Stimulated activated CD4-positive, alpha-beta T cell treated with anti-CD3 and anti-CD28 coated beads, Interleukin-15, amount 100 ng/mL, for 1 hour (primary cell): ENCODE data around the gene COL4A1.
"Not testable (repeated sequence)": the region's sequence is repeated elsewhere in the genome, so short reads cannot be mapped to it uniquely, and the experiment has no call there.

Source experiments
- DNase-seq, 2 donors: peaks; one replicate each; pipeline ENCODE4 v3.0.0-alpha.2; 2020; ENCODE audit warnings: low read depth in 1 of 2, low spot score in 1 of 2

The COL4A1 gene

GRCh38 chr13:110324026-110324749, 17.2 kb upstream of the COL4A1 start:
- DNase-seq = no peak

- no peak for DNase-seq
Measured at GRCh38 chr13:110323172-110323891, 16.4 kb upstream of the COL4A1 start.

GRCh38 chr13:110322828-110323171, 15.8 kb upstream of the COL4A1 start:
- DNase-seq = no peak

- DNase-seq = no peak
Measured at GRCh38 chr13:110322126-110322827, 15.3 kb upstream of the COL4A1 start.

GRCh38 chr13:110321573-110321972, 14.6 kb upstream of the COL4A1 start:
- not testable (repeated sequence) for DNase-seq

GRCh38 chr13:110320645-110321044, 13.7 kb upstream of the COL4A1 start:
- DNase-seq = no peak

- no peak for DNase-seq
Measured at GRCh38 chr13:110319774-110320509, 13.0 kb upstream of the COL4A1 start.

- no peak for DNase-seq
Measured at GRCh38 chr13:110319397-110319773, 12.4 kb upstream of the COL4A1 start.

- no peak for DNase-seq
Measured at GRCh38 chr13:110318920-110319319, 12.0 kb upstream of the COL4A1 start.

GRCh38 chr13:110317496-110318195, 10.7 kb upstream of the COL4A1 start:
- DNase-seq = no peak

- no peak for DNase-seq
Measured at GRCh38 chr13:110317093-110317492, 10.1 kb upstream of the COL4A1 start.

GRCh38 chr13:110316196-110316595, 9.2 kb upstream of the COL4A1 start:
- no peak for DNase-seq

GRCh38 chr13:110314516-110315245, 7.7 kb upstream of the COL4A1 start:
- DNase-seq = no peak

- DNase-seq = not testable (repeated sequence)
Measured at GRCh38 chr13:110313733-110314132, 6.8 kb upstream of the COL4A1 start.

- DNase-seq = not testable (repeated sequence)
Measured at GRCh38 chr13:110313261-110313660, 6.3 kb upstream of the COL4A1 start.

GRCh38 chr13:110312339-110313031, 5.5 kb upstream of the COL4A1 start:
- DNase-seq = no peak

- no peak for DNase-seq
Measured at GRCh38 chr13:110311443-110312338, 4.7 kb upstream of the COL4A1 start.
